ENCODE results near the gene GAL3ST1.
"Not testable (repeated sequence)": the region's sequence is repeated elsewhere in the genome, so short reads cannot be mapped to it uniquely, and the experiment has no call there.

GAL3ST1 gene

GRCh38 chr22:30596886-30597285 is 22.4 kb upstream of the GAL3ST1 start:
- no peak for DNase-seq (ENCODE audit: low read depth in 2 of 2)

GRCh38 chr22:30596199-30596598 is 21.7 kb upstream of the GAL3ST1 start:
- DNase-seq (ENCODE audit: low read depth in 2 of 2): no peak

GRCh38 chr22:30592360-30592713 is 17.9 kb upstream of the GAL3ST1 start:
- not testable (repeated sequence) for DNase-seq (ENCODE audit: low read depth in 2 of 2)

GRCh38 chr22:30591588-30592359 is 17.3 kb upstream of the GAL3ST1 start, which contains the start of gene PES1:
Gene PES1, minus strand, starts transcription at chr22:30591910. Its CDS starts 77 bp downstream, at chr22:30591833.
- peak; percentile 92 to 93 for DNase-seq (ENCODE audit: low read depth in 2 of 2)

- DNase-seq (ENCODE audit: low read depth in 2 of 2): no peak
Measured at GRCh38 chr22:30591191-30591587, 16.7 kb upstream of the GAL3ST1 start.

- DNase-seq (ENCODE audit: low read depth in 2 of 2): no peak
Measured at GRCh38 chr22:30586414-30586813, 11.9 kb upstream of the GAL3ST1 start.

GRCh38 chr22:30584441-30584840 is 10.0 kb upstream of the GAL3ST1 start:
- no peak for DNase-seq (ENCODE audit: low read depth in 2 of 2)

GRCh38 chr22:30582788-30583545 is 8.5 kb upstream of the GAL3ST1 start:
- no peak for DNase-seq (ENCODE audit: low read depth in 2 of 2)

- DNase-seq (ENCODE audit: low read depth in 2 of 2): no peak
Measured at GRCh38 chr22:30582051-30582450, 7.6 kb upstream of the GAL3ST1 start.

GRCh38 chr22:30580896-30581295 is 6.4 kb upstream of the GAL3ST1 start:
- DNase-seq (ENCODE audit: low read depth in 2 of 2): no peak

GRCh38 chr22:30578481-30578880 is 4.0 kb upstream of the GAL3ST1 start:
- DNase-seq (ENCODE audit: low read depth in 2 of 2): no peak

- DNase-seq (ENCODE audit: low read depth in 2 of 2): no peak
Measured at GRCh38 chr22:30575859-30576258, 1.4 kb upstream of the GAL3ST1 start.

GRCh38 chr22:30574997-30575671 is 669 bp upstream of the GAL3ST1 start:
- no peak for DNase-seq (ENCODE audit: low read depth in 2 of 2)

- no peak for DNase-seq (ENCODE audit: low read depth in 2 of 2)
Measured at GRCh38 chr22:30573594-30574094, 821 bp downstream of the GAL3ST1 start.

- DNase-seq (ENCODE audit: low read depth in 2 of 2): no peak
Measured at GRCh38 chr22:30572840-30573593, 1.4 kb downstream of the GAL3ST1 start.

- DNase-seq (ENCODE audit: low read depth in 2 of 2): no peak
Measured at GRCh38 chr22:30572210-30572609, 2.3 kb downstream of the GAL3ST1 start.

GRCh38 chr22:30569674-30570202 is 4.7 kb downstream of the GAL3ST1 start:
- no peak for DNase-seq (ENCODE audit: low read depth in 2 of 2)

- no peak for DNase-seq (ENCODE audit: low read depth in 2 of 2)
Measured at GRCh38 chr22:30568137-30568805, 6.2 kb downstream of the GAL3ST1 start.

GRCh38 chr22:30567277-30567676 is 7.2 kb downstream of the GAL3ST1 start:
- DNase-seq (ENCODE audit: low read depth in 2 of 2): not testable (repeated sequence)

- no peak for DNase-seq (ENCODE audit: low read depth in 2 of 2)
Measured at GRCh38 chr22:30566125-30566524, 8.3 kb downstream of the GAL3ST1 start.

- no peak for DNase-seq (ENCODE audit: low read depth in 2 of 2)
Measured at GRCh38 chr22:30565341-30565740, 9.1 kb downstream of the GAL3ST1 start.
